Lower leg skin (tissue), 3 donors: Measurements from ENCODE around the gene SREBF1.

Source experiments
- POLR2A ChIP-seq, 2 donors: fragments of 450-650 bp; IDR thresholded peaks; one replicate each; pipeline ENCODE4 v1.6.1; 2016 to 2017; ENCODE audit warnings: antibody characterized with exemption in 2 of 2, mild to moderate bottlenecking in 1 of 2, moderate library complexity in 1 of 2
- TF ChIP-seq, protein P1 (sequence below), 3 donors: fragments of 450-650 bp; IDR thresholded peaks; one replicate each; pipeline ENCODE4 v1.5.1; 2016; ENCODE audit warnings: antibody characterized with exemption in 3 of 3, mild to moderate bottlenecking in 3 of 3, moderate library complexity in 2 of 3

DNA sequence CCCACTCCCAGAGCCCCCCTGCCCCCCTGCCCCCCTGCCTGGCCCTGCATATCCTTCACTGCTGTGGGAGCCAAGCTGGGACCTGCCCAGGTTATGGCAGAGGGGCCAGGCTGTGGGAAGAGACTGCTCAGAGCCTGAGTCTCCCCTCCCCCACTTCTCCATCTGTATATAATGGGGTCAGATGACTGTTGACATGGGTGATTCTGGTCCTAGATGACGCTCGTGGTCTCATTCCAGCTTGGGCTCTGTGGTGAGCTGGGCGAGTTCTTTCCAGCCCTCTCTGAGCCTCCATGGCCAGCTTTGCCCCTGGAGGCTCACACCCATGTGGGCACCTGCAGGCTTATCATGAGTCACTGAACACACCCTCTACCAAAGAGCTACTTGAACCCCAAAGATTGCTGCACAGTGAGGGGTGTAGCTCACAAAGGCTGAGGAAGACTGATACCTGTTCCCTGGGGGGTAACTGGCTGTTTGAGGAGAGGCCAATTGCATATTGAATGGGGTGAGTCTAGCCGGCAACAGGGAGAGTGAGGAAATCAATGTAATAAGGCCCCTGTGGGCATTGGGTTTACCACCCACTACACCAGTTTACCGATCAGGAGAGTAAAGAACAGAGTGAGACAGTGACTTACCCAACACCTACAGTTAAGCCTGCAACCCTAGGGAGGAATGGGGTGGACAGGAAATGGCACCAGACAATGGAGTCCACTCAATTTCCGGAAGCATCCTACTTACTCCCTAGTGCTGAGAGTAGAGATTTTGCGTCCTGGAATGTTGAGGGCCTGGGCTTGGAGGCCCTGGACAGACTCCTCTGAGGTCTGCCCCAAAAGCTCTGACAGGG, 4.2 kb upstream of the SREBF1 start:
- TF ChIP-seq POLR2A (IDR thresholded peaks at IDR 0.05): no peak
- TF ChIP-seq, protein P1, sequence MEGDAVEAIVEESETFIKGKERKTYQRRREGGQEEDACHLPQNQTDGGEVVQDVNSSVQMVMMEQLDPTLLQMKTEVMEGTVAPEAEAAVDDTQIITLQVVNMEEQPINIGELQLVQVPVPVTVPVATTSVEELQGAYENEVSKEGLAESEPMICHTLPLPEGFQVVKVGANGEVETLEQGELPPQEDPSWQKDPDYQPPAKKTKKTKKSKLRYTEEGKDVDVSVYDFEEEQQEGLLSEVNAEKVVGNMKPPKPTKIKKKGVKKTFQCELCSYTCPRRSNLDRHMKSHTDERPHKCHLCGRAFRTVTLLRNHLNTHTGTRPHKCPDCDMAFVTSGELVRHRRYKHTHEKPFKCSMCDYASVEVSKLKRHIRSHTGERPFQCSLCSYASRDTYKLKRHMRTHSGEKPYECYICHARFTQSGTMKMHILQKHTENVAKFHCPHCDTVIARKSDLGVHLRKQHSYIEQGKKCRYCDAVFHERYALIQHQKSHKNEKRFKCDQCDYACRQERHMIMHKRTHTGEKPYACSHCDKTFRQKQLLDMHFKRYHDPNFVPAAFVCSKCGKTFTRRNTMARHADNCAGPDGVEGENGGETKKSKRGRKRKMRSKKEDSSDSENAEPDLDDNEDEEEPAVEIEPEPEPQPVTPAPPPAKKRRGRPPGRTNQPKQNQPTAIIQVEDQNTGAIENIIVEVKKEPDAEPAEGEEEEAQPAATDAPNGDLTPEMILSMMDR (IDR thresholded peaks at IDR 0.05): no peak
